GM10266 (cell line): ENCODE data around the gene ATP6V0A1.

Source experiments
- DNase-seq: peaks from one replicate; pipeline ENCODE4 v3.0.0; 2012; ENCODE audit errors: extremely low spot score
- CTCF ChIP-seq: IDR thresholded peaks from 2 replicates; pipeline ENCODE4 v1.5.1; 2012; ENCODE audit warnings: mild to moderate bottlenecking, low read depth; ENCODE audit not compliant: control insufficient read depth, insufficient read depth; ENCODE audit errors: missing control alignments

Gene ATP6V0A1

GRCh38 chr17:42517516-42517915 lies 58.8 kb downstream of the ATP6V0A1 start:
- DNase-seq: peak; percentile 72

GRCh38 chr17:42518046-42518754 lies 59.5 kb downstream of the ATP6V0A1 start:
- DNase-seq: no peak
- TF ChIP-seq CTCF: no peak

More at GRCh38 chr17:42517516-42517915, 58.8 kb downstream of the ATP6V0A1 start:
- TF ChIP-seq CTCF: peak; percentile 94

- no peak for DNase-seq
- TF ChIP-seq CTCF: no peak
These were observed 60.3 kb downstream of the ATP6V0A1 start for GRCh38 chr17:42518755-42519545.

- DNase-seq: no peak
These were observed 61.1 kb downstream of the ATP6V0A1 start for GRCh38 chr17:42519546-42520491.

GRCh38 chr17:42520540-42520951 lies 61.9 kb downstream of the ATP6V0A1 start:
- TF ChIP-seq CTCF: no peak
- no peak for DNase-seq

More at GRCh38 chr17:42519546-42520491, 61.1 kb downstream of the ATP6V0A1 start:
- no peak for TF ChIP-seq CTCF

GRCh38 chr17:42521036-42521435 lies 62.4 kb downstream of the ATP6V0A1 start:
- TF ChIP-seq CTCF: no peak
- DNase-seq: no peak
